ENCODE measurements around the gene ATP6V1E1.

GRCh38 chr22:17633998-17634323 lies 5.4 kb upstream of the ATP6V1E1 start:
- TF ChIP-seq ZNF274 (IDR thresholded peaks at IDR 0.05; ENCODE audit: low read depth, low read length) = no peak
- no peak for TF ChIP-seq SUZ12 (IDR thresholded peaks at IDR 0.05; ENCODE audit: extremely low read depth, insufficient read depth, insufficient read length)
